HG02642 (cell line): Measurements from ENCODE around the gene TSHZ2.
"Not testable (repeated sequence)": the region's sequence is repeated elsewhere in the genome, so short reads cannot be mapped to it uniquely, and the experiment has no call there.

ENCODE experiments used
- ATAC-seq: cut with Tn5 transposase; IDR thresholded peaks from one replicate; pipeline ENCODE4 v1.9.1; 2021; ENCODE audit warnings: mild to moderate bottlenecking; ENCODE audit not compliant: unreplicated experiment, poor library complexity

Gene TSHZ2

DNA sequence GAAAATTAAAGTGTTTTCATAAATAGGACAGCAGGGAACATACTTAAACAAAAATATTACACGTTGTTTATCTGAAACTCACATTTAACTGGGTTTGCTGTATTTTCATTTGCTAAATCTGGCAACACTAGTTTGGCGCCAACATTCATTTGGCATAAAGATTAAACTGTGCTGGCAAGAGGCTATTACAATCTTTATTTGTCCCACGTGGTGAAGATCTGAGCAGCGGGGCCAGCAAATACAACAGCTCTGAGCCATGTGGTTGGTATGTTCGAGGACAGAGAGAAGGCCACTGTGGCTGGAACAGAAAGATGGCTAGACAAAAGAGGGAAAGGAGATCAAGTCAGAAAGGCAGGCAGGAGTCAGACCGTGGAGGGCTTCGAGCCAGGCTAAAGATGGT is 387.3 kb downstream of the TSHZ2 start:
- no peak for ATAC-seq

DNA sequence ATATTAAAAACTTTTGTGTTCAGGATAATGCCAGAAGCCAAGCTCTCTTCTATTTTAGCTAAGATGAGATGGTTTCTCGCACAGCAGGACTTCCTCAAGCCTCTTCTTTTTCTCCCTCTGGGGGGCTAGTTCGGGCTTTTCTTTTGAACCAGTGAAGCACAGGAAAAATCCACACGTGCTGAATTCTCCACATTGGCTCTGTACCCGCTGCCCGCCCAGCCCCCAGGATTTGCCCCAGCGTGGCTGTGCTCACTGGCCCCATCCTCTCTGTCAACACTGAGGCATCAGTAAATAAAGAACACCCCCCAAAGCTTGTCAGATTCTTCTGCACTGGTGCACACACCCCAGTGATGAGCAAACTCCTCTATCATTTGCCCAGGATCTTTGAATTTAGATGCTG is 388.7 kb downstream of the TSHZ2 start:
- no peak for ATAC-seq

DNA sequence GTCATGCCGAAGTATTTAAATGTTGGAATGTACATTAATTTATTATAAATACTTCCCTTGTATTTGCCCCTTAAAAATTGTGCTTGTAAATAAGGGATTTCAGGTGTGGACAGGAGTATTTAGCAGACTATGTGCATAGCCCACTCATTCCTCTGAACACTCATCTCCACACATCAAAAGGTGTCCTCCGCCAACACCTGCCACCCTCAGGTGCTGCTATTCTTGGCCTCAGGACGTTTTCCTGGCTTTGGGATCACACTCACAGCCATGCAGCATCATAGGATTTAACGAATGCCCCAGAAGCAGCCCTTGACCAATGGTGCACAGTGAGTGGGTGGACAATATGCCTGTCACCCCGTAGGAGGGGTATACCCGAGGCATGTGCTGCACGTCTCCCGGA is 390.6 kb downstream of the TSHZ2 start:
- ATAC-seq: no peak

DNA sequence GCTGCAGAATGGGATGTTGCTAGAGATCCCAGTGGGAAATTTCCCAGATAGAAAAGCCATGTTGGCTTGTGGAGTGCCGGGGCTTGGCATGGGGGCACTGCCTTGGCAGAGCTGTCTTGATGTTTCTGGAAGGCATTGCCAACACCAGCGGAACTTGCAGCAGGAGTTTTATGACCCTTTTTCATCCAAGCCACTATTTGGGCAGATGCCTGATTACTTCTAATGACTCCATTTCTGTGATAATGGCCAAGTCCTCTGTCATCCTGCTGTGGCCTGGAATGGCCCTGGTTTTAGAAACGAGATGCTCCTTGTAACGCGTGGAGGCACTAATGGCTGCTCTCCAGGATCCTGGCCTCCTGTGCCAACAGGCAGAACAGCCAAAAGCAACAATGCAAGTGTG is 392.5 kb downstream of the TSHZ2 start:
- no peak for ATAC-seq

DNA sequence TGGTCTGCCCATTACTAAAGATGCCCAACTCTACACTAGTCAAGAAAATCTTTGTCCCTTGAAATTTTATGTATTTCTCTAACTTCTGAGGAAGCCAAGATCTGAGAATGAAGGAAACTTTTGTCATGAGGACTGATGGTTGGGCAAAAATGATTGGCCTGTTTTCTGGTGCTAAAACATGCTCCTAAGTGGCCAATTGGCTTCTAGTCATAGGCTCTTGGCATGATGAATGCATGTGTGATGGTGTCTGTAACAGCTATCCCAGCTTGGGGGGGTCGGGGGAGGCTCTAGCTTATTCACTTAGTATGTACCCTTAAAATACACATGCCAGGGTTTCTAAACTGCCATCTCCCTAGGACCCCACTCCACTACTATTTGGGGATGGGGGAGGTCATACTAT is 392.9 kb downstream of the TSHZ2 start:
- ATAC-seq: no peak

DNA sequence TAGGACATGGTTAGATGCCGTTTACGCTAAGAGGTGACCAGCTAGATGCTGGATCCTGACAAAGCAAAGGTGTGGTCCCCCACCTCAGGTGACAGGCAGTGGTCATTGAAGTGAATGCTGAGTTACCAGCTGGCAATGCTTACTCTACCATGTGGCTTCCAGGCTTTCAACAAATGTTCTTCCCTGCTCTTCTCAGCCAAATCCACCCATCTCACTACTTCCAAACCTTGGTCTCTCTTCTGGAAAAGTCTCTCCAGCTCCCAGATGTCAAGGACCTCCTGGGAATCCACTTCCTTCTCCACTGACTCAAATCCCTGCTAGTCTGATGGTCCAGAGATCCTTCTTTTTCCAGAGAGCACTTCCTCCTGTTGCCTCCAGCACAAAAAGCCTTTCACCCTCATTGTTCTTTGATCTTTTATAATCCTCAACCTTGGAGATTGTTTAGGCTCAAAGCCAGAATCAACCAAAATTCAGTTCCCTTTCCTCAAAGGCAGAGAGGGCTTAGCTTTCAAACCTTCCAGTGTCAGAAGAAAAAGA is 393.4 kb downstream of the TSHZ2 start:
- ATAC-seq: no peak

DNA sequence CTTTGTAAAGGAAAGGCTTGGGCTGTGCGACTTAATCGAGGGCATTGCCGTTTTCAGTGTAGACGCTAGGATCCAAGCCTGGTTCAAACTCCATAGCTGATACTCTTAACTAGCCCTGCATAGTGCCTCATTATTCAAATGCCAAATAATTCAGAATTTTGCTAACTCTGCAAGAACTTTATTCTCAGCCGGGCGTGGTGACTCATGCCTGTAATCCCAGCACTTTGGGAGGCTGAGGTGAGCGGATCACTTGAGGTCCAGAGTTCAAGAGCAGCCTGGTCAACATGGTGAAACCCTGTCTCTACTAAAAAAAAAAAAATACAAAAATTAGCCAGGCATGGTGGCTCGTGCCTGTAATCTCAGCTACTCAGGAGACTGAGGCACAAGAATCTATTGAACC is 394.8 kb downstream of the TSHZ2 start:
- not testable (repeated sequence) for ATAC-seq

DNA sequence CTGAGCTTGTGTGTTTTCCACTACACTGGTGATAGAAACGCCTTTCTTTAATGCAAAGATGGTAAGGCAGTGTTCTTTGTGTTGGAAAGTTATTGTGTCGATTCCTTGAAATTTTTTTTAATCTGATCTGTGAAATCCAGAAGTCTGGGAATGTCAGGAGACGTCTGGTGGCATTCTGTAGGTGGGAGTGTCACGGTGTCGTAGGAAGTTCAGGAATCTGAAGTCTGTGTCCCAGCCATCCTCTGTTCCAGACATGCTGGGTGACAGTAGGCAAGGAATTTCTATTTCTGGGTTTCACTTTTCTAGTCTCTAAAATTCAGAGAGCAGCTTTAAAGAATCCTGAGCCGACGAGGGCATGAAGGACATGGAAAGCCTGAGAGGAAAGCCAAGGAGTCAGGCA is 397.7 kb downstream of the TSHZ2 start:
- no peak for ATAC-seq

DNA sequence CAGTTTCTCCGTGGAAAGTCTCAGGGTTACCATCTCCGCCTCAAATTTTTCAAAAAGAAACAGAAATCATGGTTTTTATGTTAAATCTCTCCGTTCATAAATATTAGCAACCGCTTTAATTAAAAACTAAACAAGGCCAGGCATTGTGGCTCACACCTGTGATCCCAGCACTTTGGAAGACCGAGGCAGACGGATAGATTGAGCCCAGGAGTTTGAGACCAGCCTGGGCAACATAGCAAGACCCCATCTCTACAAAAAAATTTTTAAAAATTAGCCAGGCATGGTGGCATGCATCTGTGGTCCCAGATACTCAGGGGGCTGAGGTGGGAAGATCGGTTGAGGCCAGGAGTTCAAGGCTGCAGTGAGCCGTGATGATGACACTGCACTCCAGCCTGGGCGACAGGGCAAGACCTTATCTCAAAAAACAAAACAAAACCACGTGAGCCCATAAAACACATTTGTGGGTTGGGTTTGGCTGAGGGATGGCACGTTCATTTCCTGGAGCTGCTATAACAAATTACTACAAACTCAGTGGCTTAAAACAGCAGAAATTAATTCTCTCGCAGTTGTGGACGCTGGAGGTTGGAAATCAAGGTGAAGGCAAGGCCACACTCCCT is 398.3 kb downstream of the TSHZ2 start:
- ATAC-seq: no peak

DNA sequence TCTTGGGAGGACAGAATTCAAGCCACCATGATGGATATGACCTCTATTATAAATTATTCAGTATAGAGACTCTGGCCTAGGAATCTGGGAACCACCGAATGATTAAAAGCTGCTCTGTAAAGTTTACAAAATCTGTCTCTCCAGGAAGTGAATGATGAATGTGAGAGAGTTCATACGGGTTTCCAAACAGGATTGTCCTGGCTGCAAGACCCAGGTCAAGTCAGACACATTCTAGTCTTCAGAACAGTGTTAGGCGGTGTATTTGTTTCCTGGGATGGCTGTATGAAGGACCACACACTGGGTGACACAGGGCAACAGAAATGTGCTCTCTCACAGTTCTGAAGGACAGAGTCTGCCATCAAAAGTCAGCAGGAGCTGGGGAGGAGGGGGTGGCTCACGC is 399.1 kb downstream of the TSHZ2 start:
- no peak for ATAC-seq

DNA sequence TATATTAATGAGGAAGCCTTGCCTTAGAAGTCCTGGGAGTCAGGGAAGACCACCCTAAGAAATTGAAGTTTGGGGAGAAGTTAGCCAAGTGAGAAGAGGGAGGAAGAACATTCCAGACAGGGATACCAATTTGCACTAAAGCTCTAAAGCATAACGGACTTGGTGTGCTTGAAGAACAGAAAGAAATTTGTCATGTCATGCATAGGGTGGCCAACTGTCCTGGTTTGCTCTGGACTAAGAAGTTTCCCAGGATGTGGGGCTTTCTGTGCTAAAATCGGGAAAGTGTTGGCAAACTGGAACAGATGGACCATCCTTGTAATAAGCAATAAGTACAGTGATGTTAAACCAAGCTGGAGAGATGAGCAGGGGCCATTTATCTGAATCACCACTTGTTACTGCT is 403.9 kb downstream of the TSHZ2 start:
- ATAC-seq: no peak

DNA sequence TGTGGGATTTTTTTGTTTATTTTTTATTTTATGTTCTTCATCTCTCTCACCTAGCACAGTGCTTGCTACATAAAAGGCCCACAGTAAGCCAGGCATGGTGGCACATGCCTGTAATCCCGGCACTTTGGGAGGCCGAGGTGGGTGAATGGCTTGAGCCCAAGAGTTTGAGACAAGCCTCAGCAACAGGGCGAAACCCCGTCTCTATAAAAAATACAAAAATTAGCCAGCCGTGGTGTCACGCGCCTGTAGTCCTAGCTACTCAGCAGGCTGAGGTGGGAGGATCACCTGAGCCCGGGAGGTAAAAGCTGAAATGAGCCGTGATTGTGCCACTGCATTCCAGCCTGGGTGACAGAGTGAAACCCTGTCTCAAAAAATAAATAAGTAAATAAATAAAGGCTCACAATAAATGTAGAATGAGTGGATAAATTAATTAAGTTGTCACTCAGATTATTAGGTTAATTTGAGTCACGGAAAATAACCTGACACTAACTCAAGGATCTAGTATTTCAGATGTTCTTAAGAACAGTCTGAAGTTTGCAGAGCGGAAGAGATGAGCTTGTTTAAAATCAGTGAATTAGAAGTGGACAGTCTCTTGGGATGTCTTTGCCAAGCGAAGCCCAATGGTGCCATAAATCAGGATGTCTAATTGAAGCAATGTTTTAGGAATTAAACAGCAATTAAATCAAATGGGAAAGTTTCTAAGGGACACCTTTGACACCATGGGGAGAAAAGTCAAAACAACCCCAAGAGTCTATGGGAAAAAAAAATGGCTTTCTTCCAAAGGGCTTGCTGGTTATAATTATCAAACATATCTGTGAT is 407.1 kb downstream of the TSHZ2 start:
- ATAC-seq: no peak

DNA sequence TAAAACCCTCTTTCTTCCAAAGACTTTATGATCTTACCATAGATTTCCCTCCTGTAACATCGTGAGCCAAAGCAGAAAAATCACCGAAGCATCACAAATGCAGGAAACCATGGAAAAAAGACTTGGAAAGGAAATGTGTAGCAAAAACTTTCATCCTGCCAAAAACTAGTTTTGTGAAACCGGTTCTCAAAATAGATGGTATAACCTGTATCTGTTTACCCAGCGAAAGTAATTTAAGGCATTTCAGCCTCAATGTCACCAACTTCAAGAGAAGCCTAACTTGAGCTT is 407.6 kb downstream of the TSHZ2 start:
- ATAC-seq: no peak

DNA sequence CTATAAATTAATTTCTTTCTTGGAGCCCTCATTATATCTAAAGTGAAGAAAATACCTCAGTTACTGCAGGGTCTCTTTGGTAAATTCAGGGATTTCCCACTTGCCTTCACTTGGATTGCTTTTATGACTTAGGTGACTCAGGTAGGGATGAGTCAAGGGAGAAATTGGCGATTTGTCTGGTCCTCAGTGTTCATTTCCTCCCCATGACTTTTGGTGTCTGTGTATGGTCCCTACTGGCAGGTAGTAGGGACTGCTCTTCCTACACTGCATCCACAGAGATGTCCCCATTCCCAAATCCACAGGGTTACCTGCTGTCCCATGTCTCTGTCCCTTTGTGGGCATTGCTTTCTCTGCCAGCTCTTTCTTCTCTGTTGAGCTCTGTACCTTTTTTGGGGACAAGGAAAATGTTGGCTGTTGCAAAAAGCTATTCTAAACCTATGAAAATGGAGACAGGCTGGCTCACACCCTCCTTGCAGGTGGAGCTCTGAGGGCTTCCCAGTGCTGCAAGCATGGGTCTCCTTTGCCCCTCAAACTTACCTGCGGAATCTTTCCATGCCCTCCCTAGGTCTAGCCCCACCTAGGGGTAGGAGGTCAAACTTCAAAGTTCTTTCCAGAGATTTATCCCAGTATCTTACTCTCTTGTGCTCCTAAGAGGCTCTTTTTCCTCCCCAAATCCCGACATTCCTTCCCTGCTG is 409.6 kb downstream of the TSHZ2 start:
- ATAC-seq: no peak

DNA sequence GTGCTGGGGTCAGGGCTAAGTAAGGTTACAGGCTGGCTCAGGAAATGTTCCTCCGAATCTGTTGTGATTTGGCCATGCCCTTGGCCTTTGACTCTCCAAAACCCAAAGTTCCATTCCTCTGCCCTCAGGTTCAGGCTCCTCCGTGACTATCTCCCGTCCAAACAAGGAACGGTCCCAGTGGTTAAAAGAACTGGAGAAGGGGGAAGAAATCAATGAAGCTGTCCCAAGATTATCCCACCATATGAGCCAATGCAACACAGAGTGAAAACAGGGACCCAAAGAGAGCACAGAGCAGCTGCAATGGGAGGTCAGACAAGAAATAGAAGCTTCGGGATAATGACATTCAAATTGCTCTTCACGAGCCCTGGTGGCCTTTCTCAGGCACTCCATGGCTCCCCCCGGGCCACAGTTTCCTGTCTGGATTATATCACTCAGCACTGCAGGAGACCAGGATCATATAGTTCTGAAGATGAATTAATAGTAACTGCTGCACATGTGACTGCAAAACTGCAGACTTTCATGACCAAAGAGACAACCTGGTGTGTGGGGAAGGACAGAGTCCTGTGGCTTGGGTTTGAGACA is 410.2 kb downstream of the TSHZ2 start:
- ATAC-seq: no peak

DNA sequence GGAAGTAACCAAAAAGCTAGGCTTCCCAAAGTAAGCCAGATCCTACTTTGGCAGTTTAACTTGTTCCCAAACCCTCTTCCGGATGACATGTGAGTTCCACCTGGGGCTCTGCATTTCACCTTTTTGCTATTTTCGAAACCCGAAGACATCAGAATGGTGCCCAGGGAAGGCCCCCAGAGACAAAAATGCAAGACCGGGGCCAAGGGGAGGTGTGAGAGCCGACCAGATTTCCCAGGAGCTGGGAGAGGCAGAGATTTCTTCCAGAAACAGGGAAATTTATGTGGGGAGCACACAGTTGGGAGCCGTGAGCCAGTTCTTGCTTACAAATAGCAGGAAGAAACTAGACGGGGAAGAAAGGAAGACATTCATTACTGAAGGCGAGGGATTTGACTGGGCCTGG is 411.8 kb downstream of the TSHZ2 start:
- ATAC-seq: no peak

DNA sequence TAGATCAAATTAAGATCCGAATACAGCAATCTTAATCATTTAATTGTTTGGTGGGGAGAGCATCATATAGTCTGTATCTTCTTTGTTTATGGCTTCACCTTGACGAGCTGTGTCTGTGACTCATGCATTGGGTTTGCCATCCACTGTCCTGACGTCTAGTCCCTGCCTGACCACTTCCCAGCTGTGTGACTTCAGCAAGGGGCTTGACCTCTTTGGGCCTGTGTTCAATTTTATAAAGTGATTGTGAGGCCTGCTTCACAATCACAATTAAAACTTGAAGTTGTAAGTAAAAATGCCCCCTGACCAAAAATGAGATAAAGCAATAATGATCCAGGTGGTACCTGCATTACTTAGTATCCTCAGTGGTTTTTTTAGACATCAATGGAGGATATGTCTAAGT is 412.2 kb downstream of the TSHZ2 start:
- no peak for ATAC-seq

DNA sequence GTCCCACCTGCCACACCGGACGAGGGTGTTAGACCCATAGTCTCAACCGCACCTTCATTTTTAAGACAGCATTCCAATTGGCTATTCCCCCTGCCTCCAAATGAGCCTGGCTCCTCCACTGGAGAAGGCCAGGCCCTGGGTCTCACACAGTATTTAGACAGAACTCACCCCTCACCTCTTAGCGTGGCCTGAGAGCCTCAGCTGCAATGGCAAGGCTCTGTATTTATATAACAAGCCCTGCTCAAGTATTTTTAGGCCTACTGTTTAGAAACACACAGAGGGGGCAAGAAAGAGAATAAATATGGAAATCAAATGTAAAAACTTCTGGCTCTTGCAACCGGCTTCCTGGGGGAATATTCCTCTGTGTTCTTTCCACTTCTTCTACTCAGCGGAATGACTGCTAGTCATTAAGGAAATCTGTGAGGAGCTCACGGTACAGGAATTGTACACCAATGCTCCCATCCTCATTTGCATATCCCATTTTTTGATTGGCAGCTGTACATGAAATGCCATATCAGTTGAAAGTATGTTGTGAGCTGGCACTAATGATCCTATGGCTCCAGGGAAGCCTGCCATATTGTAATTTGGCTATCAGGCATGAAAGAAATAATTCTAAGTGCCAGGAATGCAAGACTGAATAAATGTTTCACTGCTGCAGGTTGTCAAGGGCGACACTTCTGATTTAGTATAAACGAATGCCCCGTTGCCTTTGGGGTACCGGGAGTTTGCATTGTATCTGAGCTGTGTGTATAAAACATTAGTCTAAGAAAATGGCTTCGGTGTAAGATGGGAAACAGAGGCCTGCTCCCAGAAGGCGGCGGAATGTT is 414.0 kb downstream of the TSHZ2 start:
- no peak for ATAC-seq

DNA sequence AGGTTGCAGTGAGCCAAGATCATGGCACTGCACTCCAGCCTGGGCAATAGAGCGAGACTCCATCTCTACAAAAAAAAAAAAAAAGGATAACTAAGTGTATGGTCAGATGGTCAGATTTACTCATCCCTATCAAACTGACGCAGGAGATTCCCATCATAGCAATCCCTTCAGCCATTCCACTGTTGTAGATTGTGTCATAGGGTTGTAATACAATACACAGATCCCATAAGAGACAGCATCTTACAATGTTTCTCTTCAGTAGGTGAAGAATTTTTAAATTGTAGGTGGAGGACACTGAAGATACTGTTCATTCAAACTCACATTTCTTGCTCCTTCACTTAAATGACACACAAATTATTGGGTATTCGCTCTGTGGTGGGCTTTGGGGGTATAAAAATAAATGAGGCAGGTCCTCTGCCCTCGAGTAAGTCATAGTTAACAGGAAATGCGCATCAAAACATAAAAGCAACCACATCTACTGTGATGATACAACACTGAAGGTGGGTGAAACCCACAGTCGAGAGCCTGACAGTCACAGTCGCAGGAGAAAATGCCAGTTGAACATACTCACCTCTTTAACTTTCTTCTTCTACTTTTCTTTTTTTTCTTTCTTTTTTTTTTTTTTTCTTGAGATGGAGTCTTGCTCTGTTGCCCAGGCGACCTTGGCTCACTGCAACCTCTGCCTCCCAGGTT is 416.0 kb downstream of the TSHZ2 start:
- ATAC-seq: no peak
